B cell (primary cell): ENCODE data around the gene EEPD1. TPM values are rescaled to one million over a fixed set of nuclear protein-coding genes. Genes with fewer than 3 reads are reported as not detected.
"Not testable (repeated sequence)": the region's sequence is repeated elsewhere in the genome, so short reads cannot be mapped to it uniquely, and the experiment has no call there.

Source experiments
- ATAC-seq: fragments of 200-7000 bp; cut with Tn5 transposase; one replicate; pipeline ENCODE4 v1.10.0; 2021; ENCODE audit warnings: low read depth, mild to moderate bottlenecking, moderate number of reproducible peaks, moderate library complexity
- CTCF ChIA-PET: fragments of 350-600 bp; sonication (Branson Sonifier 250); formaldehyde crosslinking; loops from one replicate; lab custom pipeline; 2021; ENCODE audit warnings: antibody characterized with exemption, inconsistent platforms; lab: Charles Lee
- POLR2A ChIA-PET: fragments of 350-600 bp; sonication (Branson Sonifier 250); formaldehyde crosslinking; loops from one replicate; lab custom pipeline; 2021; ENCODE audit warnings: antibody characterized with exemption; lab: Charles Lee
- DNase-seq: peaks from one replicate; pipeline ENCODE4 v3.0.0; 2013
- H2AFZ ChIP-seq: 2 replicates; pipeline ENCODE4 v1.6.1; 2012; ENCODE audit warnings: mild to moderate bottlenecking, low read depth, low read length; ENCODE audit not compliant: insufficient read depth, poor library complexity, severe bottlenecking
- H3K27ac ChIP-seq, 2 donors: 1 replicate in 1 of 2; 2 replicates in 1 of 2; pipeline ENCODE4 v1.5.1; 2012 to 2013; ENCODE audit warnings: low read length in 2 of 2, mild to moderate bottlenecking in 2 of 2, moderate library complexity in 1 of 2
- H3K27me3 ChIP-seq, 4 experiments: fragments of 200-600 bp in 1 of 4; sonication (generic) in 1 of 4; replicated peaks in 1 of 4; 1 replicate in 2 of 4; 2 replicates in 2 of 4; pipeline versions ENCODE4 v1.6.1 to v1.7.0; 2013 to 2016; ENCODE audit warnings: low read length in 3 of 4, mild to moderate bottlenecking in 2 of 4, mixed read lengths in 1 of 4, moderate library complexity in 1 of 4; ENCODE audit not compliant: insufficient read depth in 4 of 4, control insufficient read depth in 3 of 4; ENCODE audit errors: control extremely low read depth in 1 of 4
- H3K36me3 ChIP-seq, 2 experiments: replicated peaks in 1 of 2; 1 replicate in 1 of 2; 2 replicates in 1 of 2; pipeline versions ENCODE4 v1.6.1 to v1.7.1; 2013; ENCODE audit warnings: low read length in 1 of 2; ENCODE audit not compliant: insufficient read depth in 2 of 2, control insufficient read depth in 1 of 2; ENCODE audit errors: control extremely low read depth in 1 of 2, extremely low read depth in 1 of 2
- H3K4me1 ChIP-seq, 2 donors: fragments of 200-600 bp in 1 of 2; sonication (generic) in 1 of 2; 1 replicate in 1 of 2; 2 replicates in 1 of 2; pipeline versions ENCODE4 v1.5.1 to v1.6.1; 2013 to 2017; ENCODE audit warnings: low read length in 2 of 2; ENCODE audit not compliant: control insufficient read depth in 2 of 2, insufficient read depth in 2 of 2
- H3K4me2 ChIP-seq: replicated peaks from 2 replicates; pipeline ENCODE3; 2012; ENCODE audit warnings: mild to moderate bottlenecking, low read depth, low read length; ENCODE audit not compliant: poor library complexity, severe bottlenecking
- H3K4me3 ChIP-seq, 5 experiments: fragments of 200-600 bp in 1 of 5; sonication (generic) in 1 of 5; 1 replicate in 3 of 5; 2 replicates in 2 of 5; pipeline versions ENCODE4 v1.5.1 to v1.7.0; 2011 to 2016; ENCODE audit warnings: low read length in 4 of 5, mild to moderate bottlenecking in 4 of 5, low read depth in 2 of 5, control low read depth in 1 of 5, moderate library complexity in 1 of 5; ENCODE audit not compliant: insufficient read depth in 1 of 5; ENCODE audit errors: control extremely low read depth in 1 of 5, extremely low read depth in 1 of 5
- H3K79me2 ChIP-seq: fragments of 200-600 bp; sonication (generic); one replicate; pipeline ENCODE4 v1.6.0; 2016; ENCODE audit warnings: low read length; ENCODE audit not compliant: control insufficient read depth, insufficient read depth
- H3K9ac ChIP-seq: fragments of 200-600 bp; sonication (generic); 2 replicates; pipeline ENCODE4 v1.6.1; 2017; ENCODE audit warnings: mild to moderate bottlenecking, low read length, moderate library complexity
- H3K9me3 ChIP-seq, 3 donors: one replicate each; pipeline versions ENCODE4 v1.6.1 to v1.7.1; 2013; ENCODE audit warnings: low read length in 2 of 3; ENCODE audit not compliant: control insufficient read depth in 2 of 3, insufficient read depth in 1 of 3; ENCODE audit errors: control extremely low read depth in 1 of 3
- H4K20me1 ChIP-seq: 2 replicates; pipeline ENCODE4 v1.6.0; 2012; ENCODE audit warnings: mild to moderate bottlenecking, low read length; ENCODE audit not compliant: insufficient read depth, control insufficient read depth, poor library complexity, severe bottlenecking
- H3K27ac Mint-ChIP-seq: one replicate; pipeline ENCODE4 v1.8.0; 2021; ENCODE audit warnings: mixed read lengths
- H3K27me3 Mint-ChIP-seq: one replicate; pipeline ENCODE4 v1.8.0; 2021; ENCODE audit warnings: mixed read lengths
- H3K4me1 Mint-ChIP-seq: one replicate; pipeline ENCODE4 v1.8.0; 2021; ENCODE audit warnings: mixed read lengths
- H3K4me3 Mint-ChIP-seq: one replicate; pipeline ENCODE4 v1.8.0; 2021; ENCODE audit warnings: mixed read lengths
- H3K9me3 Mint-ChIP-seq: one replicate; pipeline ENCODE4 v1.8.0; 2022; ENCODE audit warnings: mixed read lengths; ENCODE audit not compliant: insufficient read depth
- CTCF ChIP-seq: fragments of 200-600 bp; IDR thresholded peaks from one replicate; pipeline ENCODE4 v1.8.0; 2022; ENCODE audit warnings: antibody characterized with exemption, mild to moderate bottlenecking
- EZH2 ChIP-seq: IDR thresholded peaks from 2 replicates; pipeline ENCODE4 v1.6.1; 2012; ENCODE audit warnings: borderline replicate concordance, low read depth, mild to moderate bottlenecking, moderate library complexity, low read length; ENCODE audit not compliant: insufficient read depth, poor library complexity, severe bottlenecking
- WGBS: methylation state at CpG from one replicate; pipeline ENCODE4 v1.1.5; 2013; ENCODE audit warnings: missing lambda C conversion rate; ENCODE audit not compliant: insufficient coverage; 5-methylcytosine and 5-hydroxymethylcytosine counted together
- intact Hi-C: fragments of 100-400 bp; cut with micrococcal nuclease; formaldehyde crosslinking; loops from one replicate; pipeline ENCODE4 v1.10.0; 2022
- polyA plus RNA-seq: library from polyadenylated mRNA; depleted of rRNA; stranded (reverse); fragments of >200 nt; gene quantifications from 2 replicates; pipeline ENCODE4 v1.2.3, GENCODE V29; 2012
- total RNA-seq, 2 donors: library from RNA; stranded (reverse); fragments of 120-200 nt in 1 of 2; gene quantifications; 1 replicate in 1 of 2; 2 replicates in 1 of 2; pipeline versions ENCODE4 v1.2.3 to v1.2.4, GENCODE V29; 2013 to 2022

EEPD1 gene
- total and polyA plus RNA-seq, 2 donors (not counting 1 experiment from before 2014, with no cell fraction given) = 0.49 to 4.1 TPM

- TF ChIP-seq CTCF = no peak
- TF ChIP-seq EZH2 = no peak
- POLR2A ChIA-PET = no interaction called here
- Histone ChIP-seq H3K79me2 (no peaks in the 10 kb centered on the region), H4K20me1 (no peaks in the 10 kb centered on the region), H3K36me3 (no peaks in the 10 kb centered on the region), H3K4me1 (no peaks in the 10 kb centered on the region), H3K9me3 (peaks cover 0 to 9% (median 0%) of the 10 kb centered on the region in 3 donors), H3K27me3 (no peaks in the 10 kb centered on the region), H3K27ac (no peak overlapping the region), H2AFZ (no peak overlapping the region), H3K4me3 (no peak overlapping the region), H3K4me2 (no peak overlapping the region), H3K9ac (no peak overlapping the region)
- no peaks in the 10 kb centered on the region for H3K9me3 Mint-ChIP-seq
- H3K27me3 Mint-ChIP-seq = no peaks in the 10 kb centered on the region
- intact Hi-C loops = no loop called here
- WGBS = 80% methylated on average over 1 of the region's 2 CpGs
- H3K4me3 Mint-ChIP-seq = no peak overlapping the region
- no peaks in the 10 kb centered on the region for H3K4me1 Mint-ChIP-seq
- H3K27ac Mint-ChIP-seq = no peak overlapping the region
- no peak for DNase-seq
- CTCF ChIA-PET = no interaction called here
- no peak for ATAC-seq
These were observed 85.1 kb downstream of the EEPD1 start for GRCh38 chr7:36238138-36238537.

GRCh38 chr7:36243356-36243755 lies 90.3 kb downstream of the EEPD1 start:
- ATAC-seq, H3K79me2 ChIP-seq, DNase-seq, H3K9ac ChIP-seq, H3K9me3 ChIP-seq, H3K4me3 Mint-ChIP-seq, intact Hi-C loops, H2AFZ ChIP-seq, H4K20me1 ChIP-seq, H3K27ac ChIP-seq, H3K9me3 Mint-ChIP-seq, POLR2A ChIA-PET, H3K27me3 ChIP-seq, H3K4me1 Mint-ChIP-seq, H3K4me3 ChIP-seq, CTCF ChIA-PET, H3K36me3 ChIP-seq, H3K4me1 ChIP-seq, H3K27me3 Mint-ChIP-seq, H3K4me2 ChIP-seq, H3K27ac Mint-ChIP-seq: not testable (repeated sequence)
- 100% methylated on average over 1 of the region's 3 CpGs for whole genome bisulfite sequencing

- intact Hi-C loops, H3K36me3 ChIP-seq, H3K4me3 ChIP-seq, ATAC-seq, H3K4me2 ChIP-seq, H3K4me3 Mint-ChIP-seq, H3K79me2 ChIP-seq, H3K27ac ChIP-seq, H3K4me1 Mint-ChIP-seq, H3K27ac Mint-ChIP-seq, H3K9me3 Mint-ChIP-seq, H3K4me1 ChIP-seq, H3K9ac ChIP-seq, DNase-seq, H3K27me3 Mint-ChIP-seq, H2AFZ ChIP-seq, H3K9me3 ChIP-seq, H4K20me1 ChIP-seq, H3K27me3 ChIP-seq, POLR2A ChIA-PET: not testable (repeated sequence)
- WGBS = no CpG with 5 or more reads among the region's 1 CpG
- CTCF ChIA-PET = interaction anchor here (0.6 kb wide), 1 partner anchor 13 kb away, joined by 3 read pairs; no protein-coding TSS in a partner anchor
These were observed 90.9 kb downstream of the EEPD1 start for GRCh38 chr7:36244001-36244400.
